Stimulated activated CD4-positive, alpha-beta T cell treated with anti-CD3 and anti-CD28 coated beads, Interleukin-2, amount 100 ng/mL, for 48 hours (primary cell): ENCODE results near the gene NTPCR.
"Not testable (repeated sequence)": the region's sequence is repeated elsewhere in the genome, so short reads cannot be mapped to it uniquely, and the experiment has no call there.

Experiments used
- DNase-seq, 2 donors: peaks; one replicate each; pipeline ENCODE4 v3.0.0-alpha.2; 2020

The NTPCR gene

GRCh38 chr1:232950197-232951176 lies at the start of gene NTPCR:
Gene NTPCR (plus strand): TSS chr1:232950611. CDS start chr1:232950711, 100 bp downstream.
- DNase-seq: peak; percentile 97 to 98

- no peak for DNase-seq
Measured at GRCh38 chr1:232900818-232901217, 49.6 kb upstream of the NTPCR start.

GRCh38 chr1:232901255-232901654 lies 49.2 kb upstream of the NTPCR start:
- no peak for DNase-seq

- no peak for DNase-seq
Measured at GRCh38 chr1:232902774-232903350, 47.5 kb upstream of the NTPCR start.

GRCh38 chr1:232904131-232904530 lies 46.3 kb upstream of the NTPCR start:
- DNase-seq: no peak

- no peak for DNase-seq
Measured at GRCh38 chr1:232904566-232904965, 45.8 kb upstream of the NTPCR start.

GRCh38 chr1:232905331-232906034 lies 44.9 kb upstream of the NTPCR start:
- no peak for DNase-seq

- DNase-seq: no peak
Measured at GRCh38 chr1:232906441-232906840, 44.0 kb upstream of the NTPCR start.

GRCh38 chr1:232908831-232909230 lies 41.6 kb upstream of the NTPCR start:
- DNase-seq: no peak

GRCh38 chr1:232909752-232910151 lies 40.7 kb upstream of the NTPCR start:
- DNase-seq: no peak

- no peak for DNase-seq
Measured at GRCh38 chr1:232911027-232911599, 39.3 kb upstream of the NTPCR start.

GRCh38 chr1:232912845-232913580 lies 37.4 kb upstream of the NTPCR start:
- no peak for DNase-seq

GRCh38 chr1:232914271-232914670 lies 36.1 kb upstream of the NTPCR start:
- DNase-seq: not testable (repeated sequence)

GRCh38 chr1:232915212-232915611 lies 35.2 kb upstream of the NTPCR start:
- no peak for DNase-seq

- no peak for DNase-seq
Measured at GRCh38 chr1:232917053-232917452, 33.4 kb upstream of the NTPCR start.

- DNase-seq: no peak
Measured at GRCh38 chr1:232921381-232921780, 29.0 kb upstream of the NTPCR start.

- no peak for DNase-seq
Measured at GRCh38 chr1:232922485-232922884, 27.9 kb upstream of the NTPCR start.

GRCh38 chr1:232923739-232924386 lies 26.5 kb upstream of the NTPCR start:
- peak; percentile 29 to 43 for DNase-seq

- DNase-seq: no peak
Measured at GRCh38 chr1:232924874-232925273, 25.5 kb upstream of the NTPCR start.

- DNase-seq: no peak
Measured at GRCh38 chr1:232925421-232926220, 24.8 kb upstream of the NTPCR start.

GRCh38 chr1:232927166-232927565 lies 23.2 kb upstream of the NTPCR start:
- not testable (repeated sequence) for DNase-seq
